K562 (cell line): Measurements from ENCODE around the gene NOD2.

Experiments used
- NFIX ChIP-seq: fragments of 250-450 bp; sonication (Bioruptor Pico); IDR thresholded peaks from 2 replicates; pipeline ENCODE4 v1.4.0; 2020; ENCODE audit warnings: low read depth, mild to moderate bottlenecking, moderate library complexity
- ZKSCAN8 ChIP-seq: fragments of 200-800 bp; sonication (Bioruptor generic); IDR thresholded peaks from 2 replicates; pipeline ENCODE4 v1.6.1; 2016; ENCODE audit warnings: missing genetic modification characterization, missing compliant biosample characterization

GRCh38 chr16:50692644-50692998 is 785 bp upstream of the NOD2 start:
- TF ChIP-seq NFIX (CRISPR knock-in tag) (no peak), ZKSCAN8 (no peak)
